ENCODE data around the gene COL19A1.

The COL19A1 gene

DNA sequence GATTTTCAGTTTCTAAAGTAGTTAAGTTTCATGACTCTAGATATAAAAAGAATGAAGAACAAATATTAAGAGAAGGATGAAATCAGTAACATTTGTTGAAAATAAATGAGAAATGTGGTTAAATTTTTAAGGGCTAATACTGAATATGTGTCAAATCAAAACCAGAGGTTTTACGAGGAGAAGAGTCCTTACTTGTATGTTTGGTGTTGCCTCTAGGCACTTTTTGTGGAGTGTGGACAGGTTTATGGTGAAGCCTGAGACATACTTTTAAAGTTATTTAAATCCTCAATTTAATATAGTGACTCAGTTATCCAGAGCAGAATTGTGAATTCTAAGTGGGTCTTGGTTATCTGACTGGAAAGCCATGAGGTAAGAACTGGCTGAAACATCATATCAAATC is 68.7 kb downstream of the COL19A1 start:
- in situ Hi-C loops (cut with MboI; ENCODE audit: low pct_unique_long_range_greater_than_20kb, low sequenced_read_pairs, unreplicated experiment): no loop called here
- TF ChIP-seq, protein P1, sequence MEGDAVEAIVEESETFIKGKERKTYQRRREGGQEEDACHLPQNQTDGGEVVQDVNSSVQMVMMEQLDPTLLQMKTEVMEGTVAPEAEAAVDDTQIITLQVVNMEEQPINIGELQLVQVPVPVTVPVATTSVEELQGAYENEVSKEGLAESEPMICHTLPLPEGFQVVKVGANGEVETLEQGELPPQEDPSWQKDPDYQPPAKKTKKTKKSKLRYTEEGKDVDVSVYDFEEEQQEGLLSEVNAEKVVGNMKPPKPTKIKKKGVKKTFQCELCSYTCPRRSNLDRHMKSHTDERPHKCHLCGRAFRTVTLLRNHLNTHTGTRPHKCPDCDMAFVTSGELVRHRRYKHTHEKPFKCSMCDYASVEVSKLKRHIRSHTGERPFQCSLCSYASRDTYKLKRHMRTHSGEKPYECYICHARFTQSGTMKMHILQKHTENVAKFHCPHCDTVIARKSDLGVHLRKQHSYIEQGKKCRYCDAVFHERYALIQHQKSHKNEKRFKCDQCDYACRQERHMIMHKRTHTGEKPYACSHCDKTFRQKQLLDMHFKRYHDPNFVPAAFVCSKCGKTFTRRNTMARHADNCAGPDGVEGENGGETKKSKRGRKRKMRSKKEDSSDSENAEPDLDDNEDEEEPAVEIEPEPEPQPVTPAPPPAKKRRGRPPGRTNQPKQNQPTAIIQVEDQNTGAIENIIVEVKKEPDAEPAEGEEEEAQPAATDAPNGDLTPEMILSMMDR (IDR thresholded peaks at IDR 0.05; ENCODE audit: extremely low read depth, insufficient read depth, missing control alignments): no peak
- DNase-seq (ENCODE audit: low spot score): no peak

GRCh38 chr6:69936674-69937363 is 70.5 kb downstream of the COL19A1 start:
- no peak for DNase-seq (ENCODE audit: low spot score)
- TF ChIP-seq, protein P1 (IDR thresholded peaks at IDR 0.05; ENCODE audit: extremely low read depth, insufficient read depth, missing control alignments): no peak
- in situ Hi-C loops (cut with MboI; ENCODE audit: low pct_unique_long_range_greater_than_20kb, low sequenced_read_pairs, unreplicated experiment): no loop called here

DNA sequence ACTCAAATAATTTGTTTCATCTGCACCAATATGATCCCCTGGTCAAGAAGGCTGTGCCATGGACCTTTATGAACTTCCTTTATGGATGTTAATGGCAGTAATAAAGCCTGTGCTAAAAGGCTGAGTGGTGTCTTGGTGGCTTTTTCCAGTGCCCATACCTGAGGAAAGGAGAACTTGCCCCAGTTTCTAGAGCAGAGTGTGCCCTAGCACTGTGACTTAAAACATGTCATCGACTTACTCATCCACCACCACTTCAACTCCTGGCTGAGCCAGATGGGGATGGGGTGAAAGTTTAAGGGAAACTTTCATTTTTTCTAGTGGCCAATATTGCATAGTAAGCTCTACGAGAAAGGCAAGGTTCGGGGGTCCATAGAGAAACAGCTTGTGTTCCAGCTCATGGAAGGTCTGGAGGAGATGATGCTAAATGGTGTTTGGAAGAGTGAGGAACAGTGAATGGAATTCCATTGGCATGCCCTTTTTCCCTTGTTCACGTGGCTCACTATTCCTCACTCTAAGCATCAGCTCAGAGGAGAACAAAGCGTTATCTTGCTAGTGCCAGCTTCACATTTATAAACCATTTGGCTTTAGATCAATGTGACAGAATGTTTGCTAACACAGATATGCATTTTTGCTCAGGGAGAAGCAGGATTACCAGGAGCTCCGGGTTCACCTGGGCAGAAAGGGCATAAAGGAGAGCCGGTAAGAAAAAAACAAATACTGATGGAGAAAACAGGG is 71.2 kb downstream of the COL19A1 start:
- TF ChIP-seq, protein P1 (IDR thresholded peaks at IDR 0.05; ENCODE audit: extremely low read depth, insufficient read depth, missing control alignments): no peak
- no peak for DNase-seq (ENCODE audit: low spot score)
- in situ Hi-C loops (cut with MboI; ENCODE audit: low pct_unique_long_range_greater_than_20kb, low sequenced_read_pairs, unreplicated experiment): no loop called here

DNA sequence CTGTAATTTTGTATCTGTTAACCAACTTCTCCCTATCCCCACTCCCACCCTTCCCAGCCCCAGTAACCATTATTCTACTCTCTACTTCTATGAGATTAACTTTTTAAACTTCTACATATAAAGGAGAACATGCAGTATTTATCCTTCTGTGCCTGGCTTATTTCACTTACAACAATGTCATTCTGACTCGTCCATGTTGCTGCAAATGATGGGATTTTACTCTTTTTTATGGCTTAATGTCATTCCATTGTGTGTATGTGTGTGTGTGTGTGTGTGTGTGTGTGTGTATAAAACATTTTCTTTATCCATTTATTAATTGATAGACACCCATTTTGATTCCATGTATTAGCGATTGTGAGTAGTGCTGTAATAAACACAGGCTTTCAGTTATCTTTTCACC is 76.1 kb downstream of the COL19A1 start:
- DNase-seq (ENCODE audit: low spot score): no peak
- in situ Hi-C loops (cut with MboI; ENCODE audit: low pct_unique_long_range_greater_than_20kb, low sequenced_read_pairs, unreplicated experiment): no loop called here
- TF ChIP-seq, protein P1 (IDR thresholded peaks at IDR 0.05; ENCODE audit: extremely low read depth, insufficient read depth, missing control alignments): no peak

GRCh38 chr6:69945192-69945591 is 78.8 kb downstream of the COL19A1 start:
- TF ChIP-seq, protein P1 (IDR thresholded peaks at IDR 0.05; ENCODE audit: extremely low read depth, insufficient read depth, missing control alignments): no peak
- DNase-seq (ENCODE audit: low spot score): no peak
- in situ Hi-C loops (cut with MboI; ENCODE audit: low pct_unique_long_range_greater_than_20kb, low sequenced_read_pairs, unreplicated experiment): no loop called here

- in situ Hi-C loops (cut with MboI; ENCODE audit: low pct_unique_long_range_greater_than_20kb, low sequenced_read_pairs, unreplicated experiment): no loop called here
- TF ChIP-seq, protein P1 (IDR thresholded peaks at IDR 0.05; ENCODE audit: extremely low read depth, insufficient read depth, missing control alignments): no peak
- DNase-seq (ENCODE audit: low spot score): no peak
Measured at GRCh38 chr6:69948479-69949114, 82.2 kb downstream of the COL19A1 start.

All from GM13977 (cell line).